GM21526 (cell line): ENCODE data around the gene TECTA.
"Not testable (repeated sequence)": the region's sequence is repeated elsewhere in the genome, so short reads cannot be mapped to it uniquely, and the experiment has no call there.

ENCODE experiments used
- ATAC-seq: cut with Tn5 transposase; IDR thresholded peaks from one replicate; pipeline ENCODE4 v1.9.1; 2021; ENCODE audit warnings: moderate library complexity; ENCODE audit not compliant: unreplicated experiment, low FRiP score

TECTA gene

GRCh38 chr11:121091492-121092152 is 9.4 kb upstream of the TECTA start:
- ATAC-seq, result no peak

GRCh38 chr11:121095561-121095960 is 5.5 kb upstream of the TECTA start:
- no peak for ATAC-seq

- ATAC-seq, result no peak
Observed at GRCh38 chr11:121099364-121099763, 1.7 kb upstream of the TECTA start.

GRCh38 chr11:121099885-121100284 is 1.2 kb upstream of the TECTA start:
- no peak for ATAC-seq

GRCh38 chr11:121104312-121104762 is 3.3 kb downstream of the TECTA start:
- no peak for ATAC-seq

GRCh38 chr11:121105063-121105480 is 4.0 kb downstream of the TECTA start:
- no peak for ATAC-seq

- no peak for ATAC-seq
Observed at GRCh38 chr11:121105481-121106195, 4.6 kb downstream of the TECTA start.

- no peak for ATAC-seq
Observed at GRCh38 chr11:121106812-121107211, 5.8 kb downstream of the TECTA start.

GRCh38 chr11:121108413-121108812 is 7.4 kb downstream of the TECTA start:
- no peak for ATAC-seq

GRCh38 chr11:121109471-121109870 is 8.4 kb downstream of the TECTA start:
- ATAC-seq, result no peak

GRCh38 chr11:121109916-121110586 is 9.0 kb downstream of the TECTA start:
- ATAC-seq, result no peak

GRCh38 chr11:121110871-121111724 is 10.1 kb downstream of the TECTA start:
- ATAC-seq, result no peak

- ATAC-seq, result no peak
Observed at GRCh38 chr11:121112498-121113455, 11.7 kb downstream of the TECTA start.

- ATAC-seq, result no peak
Observed at GRCh38 chr11:121113611-121114010, 12.6 kb downstream of the TECTA start.

- not testable (repeated sequence) for ATAC-seq
Observed at GRCh38 chr11:121115024-121115423, 14.0 kb downstream of the TECTA start.

GRCh38 chr11:121117788-121118187 is 16.7 kb downstream of the TECTA start:
- ATAC-seq, result no peak

- no peak for ATAC-seq
Observed at GRCh38 chr11:121119440-121119839, 18.4 kb downstream of the TECTA start.

- ATAC-seq, result no peak
Observed at GRCh38 chr11:121122328-121122727, 21.3 kb downstream of the TECTA start.

GRCh38 chr11:121123496-121124069 is 22.5 kb downstream of the TECTA start:
- ATAC-seq, result no peak
